Adrenal gland (tissue), 12 donors: Measurements from ENCODE around the gene TBX4. TPM values are rescaled to one million over a fixed set of nuclear protein-coding genes. Genes with fewer than 3 reads are reported as not detected.

ENCODE experiments used
- DNase-seq, 7 donors: peaks; one replicate each; pipeline ENCODE4 v3.0.0-alpha.2; 2019 to 2020
- H3K27ac ChIP-seq, 5 donors: fragments of 200-600 bp; sonication (generic) in 4 of 5; 1 replicate in 3 of 5; 2 replicates in 2 of 5; pipeline versions ENCODE4 v1.5.1 to v1.8.0; 2016 to 2020; ENCODE audit warnings: mild to moderate bottlenecking in 1 of 5
- H3K27me3 ChIP-seq: fragments of 200-600 bp; 2 replicates; pipeline ENCODE4 v1.8.0; 2021
- H3K36me3 ChIP-seq, 2 donors: fragments of 200-600 bp; replicated peaks in 1 of 2; 1 replicate in 1 of 2; 2 replicates in 1 of 2; pipeline versions ENCODE4 v1.5.1 to v1.8.0; 2018 to 2022
- H3K4me1 ChIP-seq, 2 donors: fragments of 200-600 bp; replicated peaks in 1 of 2; 1 replicate in 1 of 2; 2 replicates in 1 of 2; pipeline versions ENCODE4 v1.5.1 to v1.8.0; 2018 to 2021
- H3K4me3 ChIP-seq, 4 donors: fragments of 200-600 bp; sonication (generic) in 3 of 4; one replicate each; pipeline ENCODE4 v1.5.1; 2016 to 2018
- H3K9me3 ChIP-seq, 3 donors: fragments of 200-600 bp; sonication (generic) in 1 of 3; replicated peaks in 1 of 3; 1 replicate in 2 of 3; 2 replicates in 1 of 3; pipeline versions ENCODE4 v1.5.1 to v1.8.0; 2016 to 2021
- CTCF ChIP-seq, 6 experiments: fragments of 450-650 bp in 4 of 6; fragments of 200-600 bp in 2 of 6; sonication (generic) in 1 of 6; IDR thresholded peaks; 1 replicate in 5 of 6; 2 replicates in 1 of 6; pipeline versions ENCODE4 v1.5.1 to v1.8.0; 2016 to 2021; ENCODE audit warnings: antibody characterized with exemption in 6 of 6, mild to moderate bottlenecking in 2 of 6, moderate library complexity in 1 of 6
- POLR2A ChIP-seq, 2 donors: fragments of 450-650 bp; IDR thresholded peaks; one replicate each; pipeline ENCODE4 v1.6.1; 2017; ENCODE audit warnings: antibody characterized with exemption in 2 of 2, mild to moderate bottlenecking in 2 of 2, moderate library complexity in 1 of 2
- WGBS, 4 donors: extraction: QIAGEN DNeasy Blood & Tissue Kit in 2 of 4; methylation state at CpG; one replicate each; pipeline versions ENCODE4 v1.1.5 to v1.1.7; 2013 to 2017; 5-methylcytosine and 5-hydroxymethylcytosine counted together
- intact Hi-C, 2 donors: fragments of 100-400 bp; cut with DNase I; formaldehyde crosslinking; loops; one replicate each; pipeline versions ENCODE4 v1.14.1 to v1.15.0; 2022 to 2023
- polyA plus RNA-seq, 3 donors: library from polyadenylated mRNA; stranded (reverse); fragments of 200-250 nt in 2 of 3; fragments of 350-450 nt in 1 of 3; fragmentation: Illumina TruSeq in 1 of 3; extraction: RNeasy Lipid Tissue Mini Kit (QIAGEN cat#74804) in 1 of 3; gene quantifications; one replicate each; pipeline ENCODE4 v1.2.3, GENCODE V29; 2013 to 2014
- total RNA-seq, 9 donors: library from RNA; depleted of rRNA in 4 of 9; stranded (reverse); fragments of >200 nt in 4 of 9; fragments of 120-200 nt in 1 of 9; fragmentation: NEBNext Ultra II Directional in 1 of 9; extraction: Animal tissue kit (Norgen Biotek cat#: 25700) in 1 of 9; gene quantifications; one replicate each; pipeline versions ENCODE4 v1.1.0 to v1.2.4, GENCODE V29; 2013 to 2023
- donor health status: healthy with polysubstance abuse.
- donor health status: Bipolar disorder and iron deficiency.
- donor health status: DM: yes; HTN: yes; CAD: no.
- donor health status: DM: no; HTN: no; CAD: no.
- donor health status: DM: no; HTN: no; CAD: no.
- donor health status: DM: yes; HTN: yes; CAD: no.

The TBX4 gene
- total and polyA plus RNA-seq, 12 donors, result 0.03 to 0.54 (median 0.21) TPM; not detected in 8

DNA sequence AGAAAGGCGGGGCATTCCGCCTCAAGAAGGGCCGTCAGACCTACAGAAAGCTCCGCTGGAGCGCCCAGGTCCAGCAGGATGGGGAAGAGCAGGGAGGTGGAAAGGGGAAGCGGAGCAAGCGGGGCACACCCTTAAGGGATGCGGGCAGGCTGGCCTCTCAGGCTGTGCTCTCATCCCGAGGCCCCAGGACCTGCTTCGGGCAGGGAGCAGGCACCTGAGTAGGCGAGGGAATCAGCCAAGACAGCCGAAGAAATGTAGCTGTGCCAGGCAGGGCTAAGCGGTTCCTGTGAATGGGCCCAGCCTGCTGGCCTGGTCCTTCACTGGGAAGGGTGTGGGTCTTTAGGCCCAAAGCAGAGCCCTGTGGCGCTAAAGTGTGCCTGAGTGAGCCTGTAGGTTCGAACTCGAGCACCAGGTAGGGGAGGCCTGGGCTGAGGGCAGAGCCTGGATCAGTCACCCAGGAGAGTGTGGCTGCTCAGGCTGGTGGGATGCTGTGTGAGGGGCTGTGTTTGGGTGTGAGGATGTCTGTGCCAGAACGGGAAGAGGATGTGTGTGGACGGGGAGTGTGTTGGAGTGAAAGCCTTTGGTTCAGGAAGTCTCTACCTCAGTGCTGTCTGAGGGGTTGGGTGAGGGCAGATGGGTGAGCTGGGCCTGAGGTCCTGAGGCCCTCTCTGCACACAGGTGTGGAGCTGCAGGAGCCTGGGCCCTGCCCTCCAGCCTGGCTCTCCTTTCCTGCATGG is 3.3 kb downstream of the TBX4 start:
- Histone ChIP-seq H3K36me3 (no peaks in the 10 kb centered on the region), H3K9me3 (no peaks in the 10 kb centered on the region), H3K4me1 (peaks cover 10 to 12% of the 10 kb centered on the region in 2 donors), H3K27ac (no peak overlapping the region), H3K4me3 (no peak overlapping the region), H3K27me3 (peaks cover 86% of the 10 kb centered on the region)
- DNase-seq, result peak in 1 of 7 donors; percentile 38
- no peak for TF ChIP-seq CTCF (IDR thresholded peaks at IDR 0.05)
- TF ChIP-seq POLR2A (IDR thresholded peaks at IDR 0.05), result no peak
- WGBS, 4 donors, result 70 to 80% (median 72%) methylated on average over 16 to 18 of the region's 18 CpGs
- intact Hi-C loops, result no loop called here

- peaks cover 10 to 12% of the 10 kb centered on the region in 2 donors for H3K4me1 ChIP-seq
- WGBS, 4 donors, result 26 to 75% (median 28%) methylated on average over 4 to 47 of the region's 47 CpGs
- peak in 1 of 7 donors; percentile 6 for DNase-seq
- H3K4me3 ChIP-seq, result no peak overlapping the region
- peaks cover 89% of the 10 kb centered on the region for H3K27me3 ChIP-seq
- no peaks in the 10 kb centered on the region for H3K9me3 ChIP-seq
- no peak overlapping the region for H3K27ac ChIP-seq
- no peak for TF ChIP-seq CTCF (IDR thresholded peaks at IDR 0.05)
- TF ChIP-seq POLR2A (IDR thresholded peaks at IDR 0.05), result no peak
- H3K36me3 ChIP-seq, result no peaks in the 10 kb centered on the region
- intact Hi-C loops, result no loop called here
These were observed 3.9 kb downstream of the TBX4 start for GRCh38 chr17:61456061-61456681.

DNA sequence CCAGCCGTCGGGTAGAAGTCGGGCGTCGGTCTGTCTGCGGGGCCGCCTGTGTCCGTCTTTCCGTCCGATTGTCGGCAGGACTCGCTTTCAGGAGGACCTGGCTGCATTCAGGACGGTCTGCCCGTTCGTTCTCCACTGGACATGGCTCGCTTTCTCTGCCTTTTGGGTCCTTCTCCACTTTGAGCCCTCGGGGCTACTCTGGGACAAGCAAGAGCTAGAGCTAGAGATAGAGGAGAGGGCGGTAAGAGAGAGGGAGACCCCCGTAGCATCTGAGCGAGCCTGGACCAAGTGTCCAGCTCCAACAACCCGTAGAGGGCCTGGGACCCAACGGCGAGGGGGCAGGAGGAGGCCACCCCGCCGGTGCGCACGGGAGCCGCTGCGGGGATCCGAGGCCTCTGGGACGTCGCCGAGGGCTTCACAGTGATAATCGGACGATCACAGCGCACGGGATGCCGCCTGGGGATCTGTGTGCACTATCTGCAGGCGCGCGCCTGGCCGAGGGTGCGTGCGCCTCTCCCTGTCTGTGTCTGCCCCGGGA is 4.5 kb downstream of the TBX4 start:
- WGBS, 4 donors, result 6 to 12% (median 10%) methylated on average over 3 to 45 of the region's 45 CpGs
- Histone ChIP-seq H3K27me3 (peaks cover 89% of the 10 kb centered on the region), H3K27ac (no peak overlapping the region), H3K4me1 (peaks cover 7 to 9% of the 10 kb centered on the region in 2 donors), H3K36me3 (no peaks in the 10 kb centered on the region), H3K4me3 (no peak overlapping the region), H3K9me3 (no peaks in the 10 kb centered on the region)
- no peak for TF ChIP-seq POLR2A (IDR thresholded peaks at IDR 0.05)
- TF ChIP-seq CTCF (IDR thresholded peaks at IDR 0.05), result no peak
- peak in 1 of 7 donors; percentile 31 for DNase-seq
- intact Hi-C loops, result no loop called here

DNA sequence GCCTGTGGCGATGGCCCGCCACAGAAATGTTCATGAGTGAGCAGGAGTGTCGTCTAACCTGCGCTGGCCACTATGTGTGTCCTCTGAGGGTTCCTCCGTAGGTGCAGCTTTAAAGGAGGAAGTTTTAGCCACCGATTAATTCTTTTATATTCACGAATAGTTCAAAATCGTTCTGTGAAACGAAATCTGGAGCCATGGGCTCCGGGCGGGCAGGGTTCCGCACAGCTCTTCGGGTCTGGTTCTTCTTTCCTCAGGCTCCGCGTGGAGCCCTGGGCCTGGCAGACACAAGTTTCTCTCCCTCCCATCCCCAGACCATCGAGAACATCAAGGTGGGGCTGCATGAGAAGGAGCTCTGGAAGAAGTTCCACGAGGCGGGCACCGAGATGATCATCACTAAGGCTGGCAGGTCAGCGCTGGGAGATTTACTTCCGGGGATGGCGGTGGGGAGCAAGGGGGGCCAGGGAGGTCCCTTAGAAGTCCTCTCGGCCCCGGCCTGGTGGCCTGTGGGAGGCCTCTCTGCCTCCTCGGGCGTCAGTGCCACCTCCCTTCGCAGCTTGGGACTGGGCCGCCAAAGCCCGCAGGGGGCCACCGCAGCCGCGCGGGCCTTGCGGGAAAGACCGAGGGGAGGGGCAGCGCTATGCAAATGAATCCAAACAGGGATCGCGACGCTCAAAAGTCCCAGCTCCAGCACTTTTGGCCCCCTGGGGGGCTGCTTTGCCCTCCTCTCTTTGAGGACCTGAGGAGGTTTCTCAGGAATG is 5.2 kb downstream of the TBX4 start:
- Histone ChIP-seq H3K27me3 (peaks cover 88% of the 10 kb centered on the region), H3K4me3 (peak overlapping the region in 1 of 4 donors; percentile 31), H3K27ac (no peak overlapping the region), H3K4me1 (peaks cover under 1 to 3% of the 10 kb centered on the region in 2 donors), H3K36me3 (no peaks in the 10 kb centered on the region), H3K9me3 (no peaks in the 10 kb centered on the region)
- WGBS, 4 donors, result 8 to 13% (median 10%) methylated on average over 13 to 39 of the region's 39 CpGs
- peak in 1 of 7 donors; percentile 35 for DNase-seq
- intact Hi-C loops, result no loop called here
- TF ChIP-seq CTCF (IDR thresholded peaks at IDR 0.05) (no peak), POLR2A (IDR thresholded peaks at IDR 0.05) (no peak)
